ENCODE measurements around the gene SLC22A23. TPM values are rescaled to one million over a fixed set of nuclear protein-coding genes. Genes with fewer than 3 reads are reported as not detected.

The SLC22A23 gene
- total RNA-seq, 2 donors from 2014 or later, result 85.7 to 89.5 TPM

DNA sequence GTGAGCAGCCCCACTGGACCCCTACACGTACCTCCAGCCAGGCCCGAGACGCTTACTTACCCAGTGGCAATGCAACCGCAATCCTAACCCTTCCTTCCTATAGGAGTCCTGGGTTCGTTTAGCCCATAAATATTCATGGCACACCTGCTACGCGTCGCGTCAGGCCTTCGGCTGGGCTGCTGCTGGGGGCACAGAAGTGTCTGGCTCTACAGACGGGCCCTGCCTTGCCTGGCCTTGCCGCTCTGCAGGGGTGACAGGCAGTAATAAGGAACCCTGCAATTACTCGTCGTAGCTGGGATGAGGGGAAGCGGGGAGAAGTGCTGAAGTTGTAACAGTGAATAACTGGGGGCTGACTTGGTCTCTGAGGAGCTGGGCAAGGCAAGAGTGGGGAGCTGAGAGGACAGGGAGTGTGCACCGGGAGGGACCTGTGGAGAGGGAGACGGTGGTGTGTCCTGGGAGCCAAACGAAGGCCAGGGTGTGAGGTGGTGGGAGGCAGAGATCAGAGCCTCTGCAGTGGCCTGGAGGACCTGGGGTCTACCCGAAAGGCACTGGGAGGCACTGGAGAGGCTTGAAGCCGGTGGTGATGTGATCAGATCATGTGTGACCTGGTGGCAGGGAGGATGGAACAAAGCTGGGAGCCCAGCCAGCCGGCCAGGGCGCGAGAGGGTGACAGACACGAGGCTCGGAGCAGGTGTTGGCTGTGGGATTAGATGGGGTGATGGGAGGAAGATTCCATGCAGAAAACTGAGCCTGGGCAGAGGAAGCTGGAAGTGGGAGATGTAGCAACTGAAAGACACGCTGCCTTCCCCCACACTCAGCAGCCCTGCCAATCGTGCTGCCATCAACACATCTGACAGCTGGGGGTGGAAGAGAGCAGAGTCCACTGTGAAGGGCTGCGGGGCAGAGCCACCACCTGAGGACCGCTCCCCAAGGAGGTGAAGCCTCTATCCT is 161.7 kb downstream of the SLC22A23 start:
- no peaks in the 10 kb centered on the region for H3K36me3 ChIP-seq
- H3K9me3 ChIP-seq, result no peaks in the 10 kb centered on the region
- no peaks in the 10 kb centered on the region for H3K27me3 ChIP-seq
- intact Hi-C loops (cut with DNase I), result no loop called here
- no peak for TF ChIP-seq CTCF (IDR thresholded peaks at IDR 0.05)
- H3K4me1 ChIP-seq, result no peaks in the 10 kb centered on the region
- no peak for DNase-seq
- H3K9ac ChIP-seq (ENCODE audit: low read depth in 2 of 2, low read length in 2 of 2), result no peak overlapping the region
- no peak overlapping the region for H3K4me3 ChIP-seq
- H3K27ac ChIP-seq, result no peak overlapping the region

GRCh38 chr6:3294396-3294795 is 162.5 kb downstream of the SLC22A23 start:
- Histone ChIP-seq H3K36me3 (no peaks in the 10 kb centered on the region), H3K4me3 (no peak overlapping the region), H3K9me3 (no peaks in the 10 kb centered on the region), H3K27me3 (no peaks in the 10 kb centered on the region), H3K27ac (no peak overlapping the region), H3K9ac (ENCODE audit: low read depth in 2 of 2, low read length in 2 of 2) (no peak overlapping the region), H3K4me1 (no peaks in the 10 kb centered on the region)
- DNase-seq, result no peak
- intact Hi-C loops (cut with DNase I), result no loop called here
- no peak for TF ChIP-seq CTCF (IDR thresholded peaks at IDR 0.05)

DNA sequence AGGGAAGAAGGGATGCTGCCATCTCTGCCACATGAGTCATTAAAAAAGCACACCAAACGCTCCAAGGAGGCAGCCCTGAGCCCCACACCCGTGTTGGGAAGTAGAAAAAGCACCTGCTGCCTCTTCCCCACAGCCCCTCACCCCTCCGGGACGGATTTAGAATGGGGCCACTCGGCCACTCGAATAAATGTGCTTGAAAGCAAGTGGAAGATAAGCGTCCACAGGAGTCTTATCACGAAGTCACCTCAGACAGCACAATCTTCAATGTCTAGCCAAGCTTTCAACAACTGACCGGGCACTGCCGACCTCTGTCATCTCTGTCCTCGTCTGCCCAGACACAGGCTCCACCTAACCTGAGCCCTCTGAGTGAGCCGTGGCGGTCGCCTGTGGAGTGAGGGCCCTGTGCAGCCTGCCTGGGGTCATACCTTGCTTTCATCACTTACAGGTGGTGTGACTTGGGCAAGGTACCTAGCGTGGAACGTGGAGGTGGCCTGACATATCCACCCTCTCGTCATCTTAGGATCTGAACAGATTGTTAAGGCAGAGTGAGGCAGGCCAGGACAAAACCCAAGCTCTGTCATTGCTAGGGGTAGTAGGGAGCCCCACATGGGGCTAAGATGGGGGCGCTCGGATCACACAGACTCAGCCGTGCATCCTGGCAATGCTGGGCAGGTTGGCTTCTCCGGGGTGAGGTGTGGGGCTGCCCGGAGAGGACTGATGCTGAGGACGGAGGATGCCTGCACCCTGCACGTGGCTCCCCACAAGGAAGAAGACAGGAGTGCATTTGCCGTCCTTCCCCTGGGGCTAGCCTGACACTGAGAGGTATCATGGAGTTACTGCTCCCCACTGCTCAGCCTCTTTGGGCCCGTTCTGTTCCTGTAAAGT is 163.3 kb downstream of the SLC22A23 start:
- Histone ChIP-seq H3K9ac (ENCODE audit: low read depth in 2 of 2, low read length in 2 of 2) (no peak overlapping the region), H3K4me1 (no peaks in the 10 kb centered on the region), H3K27me3 (no peaks in the 10 kb centered on the region), H3K9me3 (no peaks in the 10 kb centered on the region), H3K36me3 (no peaks in the 10 kb centered on the region), H3K27ac (no peak overlapping the region), H3K4me3 (no peak overlapping the region)
- intact Hi-C loops (cut with DNase I), result no loop called here
- no peak for DNase-seq
- TF ChIP-seq CTCF (IDR thresholded peaks at IDR 0.05), result no peak

DNA sequence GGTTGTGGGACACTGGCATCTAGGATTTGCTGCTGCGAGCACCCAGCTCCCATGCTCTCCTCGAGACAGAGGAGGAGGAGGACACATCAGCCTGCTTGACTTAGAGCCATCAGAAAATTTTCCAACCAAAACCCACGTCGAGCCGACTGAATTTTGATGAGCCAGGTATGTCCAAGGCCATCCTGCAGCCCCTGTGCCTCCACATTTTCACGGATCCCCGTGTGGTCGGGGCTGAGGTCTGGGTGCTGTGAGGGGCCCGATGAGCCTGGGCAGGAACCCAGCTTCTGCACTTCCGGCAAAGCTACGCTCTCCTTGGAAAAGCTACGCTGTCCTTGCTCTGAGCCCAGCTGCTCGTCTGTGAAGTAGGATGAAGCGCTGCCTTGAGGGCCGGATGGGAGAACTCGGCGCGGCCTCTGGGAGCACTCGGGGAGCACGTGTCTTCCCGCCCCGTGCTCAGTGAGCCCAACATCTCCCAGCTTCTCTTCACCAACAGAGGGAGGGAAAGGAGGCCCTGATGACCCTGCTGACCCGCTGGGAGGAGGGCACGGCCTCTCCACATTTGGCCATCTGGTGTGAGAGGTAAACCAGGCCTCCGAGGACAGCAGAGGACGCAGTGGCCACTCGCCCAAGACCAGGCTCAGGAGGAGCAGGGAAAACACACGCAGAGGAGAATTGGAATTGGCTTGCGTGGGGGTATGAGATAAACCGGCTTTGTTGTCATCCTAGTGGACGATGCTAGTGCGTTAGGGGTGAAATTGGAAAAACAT is 164.2 kb downstream of the SLC22A23 start:
- no peaks in the 10 kb centered on the region for H3K36me3 ChIP-seq

More for the DNA sequence above, 164.2 kb downstream of the SLC22A23 start:
- no peaks in the 10 kb centered on the region for H3K4me1 ChIP-seq
- H3K27ac ChIP-seq, result no peak overlapping the region
- H3K27me3 ChIP-seq, result no peaks in the 10 kb centered on the region
- DNase-seq, result no peak
- H3K4me3 ChIP-seq, result no peak overlapping the region
- H3K9me3 ChIP-seq, result no peaks in the 10 kb centered on the region
- intact Hi-C loops (cut with DNase I), result no loop called here
- no peak for TF ChIP-seq CTCF (IDR thresholded peaks at IDR 0.05)
- no peak overlapping the region for H3K9ac ChIP-seq (ENCODE audit: low read depth in 2 of 2, low read length in 2 of 2)

Measured in colonic mucosa (tissue), 4 donors.